Kidney capillary endothelial cell (primary cell): ENCODE data around the gene TXNRD1.
"Not testable (repeated sequence)": the region's sequence is repeated elsewhere in the genome, so short reads cannot be mapped to it uniquely, and the experiment has no call there.

Experiments
- DNase-seq: peaks from one replicate; pipeline ENCODE4 v3.0.0-alpha.2; 2018; ENCODE audit warnings: low spot score

The TXNRD1 gene

DNA sequence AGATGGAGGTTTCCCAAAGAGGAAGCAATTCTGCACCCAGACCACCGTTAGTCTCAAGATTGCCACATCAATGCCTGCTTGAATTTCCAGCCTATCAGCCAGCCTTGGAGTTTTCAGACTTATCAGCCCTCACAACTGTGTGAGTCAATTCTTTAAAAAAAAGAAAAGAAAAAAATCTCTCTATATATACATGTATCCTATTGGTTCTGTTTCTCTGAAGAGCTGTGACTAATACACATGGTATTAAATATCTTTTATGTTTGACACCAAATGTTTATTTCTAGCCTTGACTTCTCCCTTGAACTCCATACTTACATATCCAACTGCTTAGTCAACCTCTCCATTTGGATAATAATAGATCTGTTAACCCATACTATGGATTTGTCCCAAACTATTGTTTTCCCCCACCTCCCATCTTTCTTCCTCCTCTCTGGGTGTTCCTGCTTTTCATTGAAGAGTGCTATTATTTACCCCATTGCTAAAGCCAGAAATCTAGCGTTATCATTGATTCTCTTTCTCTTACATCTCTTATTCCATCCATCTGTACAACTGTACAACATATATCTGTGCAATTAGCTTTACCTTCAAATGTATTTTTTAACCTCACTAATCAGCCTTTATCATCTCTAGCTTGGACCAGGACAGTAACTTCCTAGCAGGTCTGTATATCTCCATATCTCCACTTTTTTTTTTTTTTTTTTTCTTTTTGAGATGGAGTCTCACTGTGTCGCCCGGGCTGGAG lies 65.3 kb downstream of the TXNRD1 start:
- peak; percentile 96 for DNase-seq

DNA sequence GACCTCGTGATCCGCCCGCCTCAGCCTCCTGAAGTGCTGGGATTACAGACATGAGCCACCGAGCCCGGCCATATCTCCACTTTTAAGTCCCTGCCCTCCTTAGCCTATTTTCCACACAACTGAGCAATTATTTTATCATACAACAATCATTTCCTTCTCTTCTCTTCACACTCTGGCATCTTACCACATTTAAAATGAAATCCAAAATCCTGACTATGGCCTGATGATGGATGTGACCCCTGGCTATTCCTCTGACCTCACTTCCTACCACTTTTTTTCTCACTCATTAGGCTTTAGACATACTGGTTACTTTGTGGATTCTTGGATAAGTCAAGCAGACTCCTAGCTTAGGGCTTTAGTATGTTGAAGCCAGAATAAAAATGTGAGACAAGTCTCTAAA lies 66.1 kb downstream of the TXNRD1 start:
- DNase-seq, result no peak

DNA sequence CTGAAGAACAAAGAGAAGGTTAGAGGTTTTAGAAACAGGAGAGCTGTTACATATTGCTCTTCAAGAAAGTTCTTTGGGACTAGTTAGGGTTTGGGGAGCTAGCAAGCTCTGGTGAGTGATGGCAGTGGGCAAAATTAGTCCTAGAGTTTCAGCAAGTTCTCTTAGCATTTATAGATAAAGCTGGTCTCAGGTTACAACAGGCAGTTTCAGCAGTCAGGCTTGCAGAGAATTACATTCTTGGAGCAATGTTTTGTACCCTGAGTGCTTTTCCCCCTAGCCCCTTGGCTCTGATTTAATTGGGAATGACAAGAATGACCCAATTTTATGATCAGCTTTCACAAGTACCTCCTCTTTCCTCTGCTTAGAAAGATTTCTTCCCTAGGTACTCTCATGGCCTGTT lies 66.5 kb downstream of the TXNRD1 start:
- DNase-seq, result no peak

DNA sequence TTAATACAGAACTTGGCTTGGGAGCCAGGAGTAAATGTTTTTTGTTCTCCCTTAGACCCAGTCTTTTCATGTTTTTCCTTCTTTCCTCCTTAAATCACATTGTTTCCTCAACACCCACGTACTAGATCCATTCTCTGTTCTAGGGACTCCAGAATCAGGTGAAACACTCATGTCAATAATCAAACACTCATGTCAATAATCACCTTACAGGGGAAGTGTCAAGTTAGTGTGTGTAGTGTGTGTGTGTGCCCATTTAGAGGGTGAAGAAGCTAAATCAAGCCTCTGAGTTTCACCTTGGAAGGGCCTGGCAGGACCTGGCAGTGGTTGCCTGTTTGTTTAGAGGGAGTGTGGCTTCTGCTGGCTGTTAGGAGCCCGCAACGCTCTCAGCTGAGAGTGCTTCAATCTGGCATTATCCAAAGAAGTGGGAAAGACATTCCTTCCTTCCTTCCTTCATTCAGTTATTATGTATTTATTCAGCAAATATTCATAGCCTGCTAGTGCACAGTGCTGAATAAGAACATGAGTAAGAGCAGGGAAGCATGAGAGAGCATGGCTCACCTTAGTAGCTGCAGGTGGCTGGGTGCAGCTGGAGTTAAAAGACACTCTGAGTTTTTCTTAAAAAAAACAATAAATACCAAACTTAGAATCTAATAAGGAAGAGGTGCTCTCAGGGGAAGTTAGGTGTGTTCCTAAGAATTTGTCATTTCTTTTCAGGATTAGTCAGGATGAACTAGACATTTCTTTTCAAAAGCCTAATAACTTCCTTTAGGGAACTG lies 70.3 kb downstream of the TXNRD1 start:
- DNase-seq, result peak; percentile 74

DNA sequence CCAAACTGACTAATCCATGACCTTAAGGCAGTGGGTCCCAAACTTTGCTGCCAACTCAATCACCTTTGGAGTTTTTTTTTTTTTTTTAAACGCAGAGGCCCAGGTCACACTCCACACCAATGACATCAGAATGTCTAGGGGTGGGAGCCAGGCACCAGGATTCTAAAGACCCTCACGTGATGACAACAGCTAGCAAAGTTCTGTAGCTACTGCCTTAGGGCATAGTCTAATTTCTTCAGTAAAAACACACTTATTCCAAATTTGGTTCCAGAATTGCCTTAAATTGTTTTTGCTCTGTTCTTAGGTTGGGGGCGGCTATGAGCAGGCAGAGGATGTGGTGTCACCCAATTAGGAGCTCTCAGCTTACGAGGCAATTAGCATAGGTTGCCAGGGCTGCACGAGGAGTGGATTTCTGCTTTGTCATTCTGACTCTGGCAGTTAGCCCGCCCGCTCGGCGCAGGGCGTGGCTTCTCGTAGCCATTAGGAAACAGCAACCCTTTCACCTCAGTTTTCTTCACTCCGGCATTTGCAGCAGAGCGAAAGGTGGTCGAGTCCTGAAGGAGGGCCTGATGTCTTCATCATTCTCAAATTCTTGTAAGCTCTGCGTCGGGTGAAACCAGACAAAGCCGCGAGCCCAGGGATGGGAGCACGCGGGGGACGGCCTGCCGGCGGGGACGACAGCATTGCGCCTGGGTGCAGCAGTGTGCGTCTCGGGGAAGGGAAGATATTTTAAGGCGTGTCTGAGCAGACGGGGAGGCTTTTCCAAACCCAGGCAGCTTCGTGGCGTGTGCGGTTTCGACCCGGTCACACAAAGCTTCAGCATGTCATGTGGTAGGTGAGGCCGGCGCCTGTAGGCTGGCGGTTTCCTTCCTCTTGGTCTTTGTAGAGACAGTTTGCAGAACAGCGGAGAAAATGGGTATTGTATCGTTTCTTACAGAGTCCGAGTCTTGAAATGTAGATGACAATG lies 71.2 kb downstream of the TXNRD1 start:
- peak; percentile 93 for DNase-seq

DNA sequence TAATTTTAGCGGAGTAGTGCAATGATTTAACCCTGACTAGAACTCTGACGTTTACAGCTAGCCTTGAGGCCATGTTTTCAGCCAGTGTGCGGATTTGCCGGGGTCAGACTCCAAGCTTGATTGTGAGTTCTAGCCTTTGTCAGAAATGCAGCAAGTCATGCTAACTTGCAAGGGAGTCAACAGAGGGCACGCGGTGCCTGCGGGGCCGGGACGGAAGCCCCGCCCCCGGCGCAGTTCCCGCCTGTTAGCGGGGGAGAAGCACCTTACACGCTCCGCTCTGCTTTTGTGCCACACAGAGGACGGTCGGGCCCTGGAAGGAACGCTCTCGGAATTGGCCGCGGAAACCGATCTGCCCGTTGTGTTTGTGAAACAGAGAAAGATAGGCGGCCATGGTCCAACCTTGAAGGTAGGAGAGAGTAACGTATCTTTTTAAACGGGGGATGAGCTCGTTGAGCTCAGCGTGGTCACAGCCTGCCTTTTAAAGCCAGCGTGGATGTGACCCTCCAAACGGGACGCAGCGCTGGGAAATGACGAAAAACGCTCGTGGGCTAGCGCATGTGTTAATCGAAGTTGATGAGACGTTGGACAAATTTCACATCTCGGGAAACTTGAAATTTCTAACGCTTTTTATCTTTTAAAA lies 73.2 kb downstream of the TXNRD1 start:
- peak; percentile 67 for DNase-seq

DNA sequence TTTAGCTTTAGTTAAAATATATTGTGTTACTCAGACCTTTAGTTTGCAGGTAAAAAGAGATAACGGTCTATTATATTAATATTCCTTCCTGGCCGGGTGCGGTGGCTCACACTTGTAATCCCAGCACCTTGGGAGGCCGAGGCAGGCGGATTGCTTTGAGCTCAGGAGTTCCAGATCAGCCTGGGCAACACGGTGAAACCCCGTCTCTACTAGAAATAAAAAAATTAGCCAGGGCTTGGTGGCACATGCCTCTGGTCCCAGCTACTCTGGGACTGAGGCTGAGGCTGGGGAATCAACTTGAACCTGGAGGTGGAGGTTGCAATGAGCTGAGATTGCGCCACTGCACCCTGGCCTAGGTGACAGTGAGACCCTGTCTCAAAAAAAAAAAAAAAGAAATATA lies 74.7 kb downstream of the TXNRD1 start:
- DNase-seq, result no peak

DNA sequence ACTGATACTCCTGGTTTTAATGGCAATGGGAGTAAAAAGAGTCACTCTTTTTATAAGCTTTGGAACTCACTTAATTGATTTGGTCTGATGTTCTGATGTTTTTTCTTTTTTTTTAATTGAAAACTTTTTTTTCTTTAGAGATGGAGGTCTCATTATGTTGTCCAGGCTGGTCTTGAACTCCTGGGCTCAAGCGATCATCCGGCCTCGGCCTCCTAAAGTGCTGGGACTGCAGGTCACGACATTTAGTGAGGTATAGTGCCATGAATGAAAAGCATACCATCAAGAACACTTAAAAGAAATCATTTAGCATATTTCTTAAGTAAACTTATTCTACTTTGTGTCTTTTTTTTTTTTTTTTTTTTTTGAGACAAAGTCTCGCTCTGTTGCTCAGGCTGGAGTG lies 75.3 kb downstream of the TXNRD1 start:
- no peak for DNase-seq

DNA sequence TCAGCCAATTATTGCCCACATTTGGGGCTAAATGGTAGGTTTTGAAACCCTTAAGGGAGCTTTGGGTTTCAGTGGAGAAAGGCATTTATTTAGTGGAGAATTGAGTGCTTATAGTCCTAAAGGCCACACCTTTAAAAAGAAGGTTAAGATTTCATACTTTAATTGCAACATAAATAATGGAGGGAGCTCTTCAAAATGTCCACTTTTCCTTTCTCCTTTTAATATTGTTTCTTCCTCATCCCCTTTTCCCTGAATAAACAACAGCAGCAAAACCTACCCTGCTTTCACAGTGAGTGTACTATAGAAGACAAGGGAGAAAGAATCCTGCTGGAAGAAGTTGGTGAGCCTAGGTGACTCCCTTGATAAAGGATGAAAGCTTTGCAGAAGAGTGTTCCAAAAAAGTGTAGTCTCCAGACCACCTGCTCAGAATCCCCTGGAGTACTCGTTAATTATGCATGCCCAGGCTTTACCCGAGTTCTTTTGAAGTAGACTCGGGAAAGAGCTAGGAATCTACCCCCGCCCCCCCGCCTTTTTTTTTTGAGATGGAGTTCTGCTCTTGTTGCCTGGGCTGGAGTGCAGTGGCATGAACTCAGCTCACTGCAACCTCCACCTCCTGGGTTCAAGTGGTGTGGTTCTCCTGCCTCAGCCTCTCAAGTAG lies 76.4 kb downstream of the TXNRD1 start:
- no peak for DNase-seq

DNA sequence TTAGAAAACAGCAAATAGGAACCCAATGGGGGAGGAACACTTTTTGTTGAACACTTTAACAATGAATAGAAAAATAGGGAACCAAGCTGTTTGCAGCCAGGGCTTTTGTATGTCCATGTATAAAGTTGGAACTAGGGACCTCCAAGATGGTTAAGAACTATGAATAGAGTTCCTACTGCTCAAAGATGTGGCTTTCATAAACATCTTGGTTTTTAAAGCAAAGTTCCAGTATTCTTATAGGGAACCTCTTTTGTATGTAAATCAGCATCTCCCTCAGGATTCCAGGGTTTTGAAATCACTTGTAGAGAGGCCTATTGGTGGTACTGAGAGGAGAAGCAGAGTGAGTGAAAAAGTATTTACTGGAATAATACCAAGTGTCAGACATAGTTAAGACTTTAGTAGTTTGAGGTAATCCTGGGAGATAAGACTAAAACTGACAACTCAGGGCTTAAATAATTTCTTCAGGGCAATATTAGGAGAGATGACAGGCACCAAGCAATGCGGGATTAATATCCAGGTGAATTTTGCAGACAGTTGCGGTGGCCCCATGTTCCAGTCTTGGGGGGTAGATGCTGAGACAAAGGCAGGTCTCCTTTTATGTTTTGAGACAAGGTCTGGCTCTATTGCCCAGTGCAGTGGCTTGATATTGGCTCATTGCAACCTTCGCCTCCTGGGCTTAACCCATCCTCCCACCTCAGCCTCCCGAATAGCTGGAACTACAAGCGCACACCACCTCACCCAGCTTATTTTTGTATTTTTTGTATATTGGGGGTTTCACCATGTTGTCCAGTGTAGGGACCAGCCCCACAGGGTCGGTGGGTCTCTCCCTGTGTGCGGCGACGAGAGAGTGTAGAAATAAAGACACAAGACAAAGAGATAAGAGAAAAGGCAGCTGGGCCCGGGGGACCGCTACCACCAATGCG lies 77.6 kb downstream of the TXNRD1 start:
- no peak for DNase-seq

DNA sequence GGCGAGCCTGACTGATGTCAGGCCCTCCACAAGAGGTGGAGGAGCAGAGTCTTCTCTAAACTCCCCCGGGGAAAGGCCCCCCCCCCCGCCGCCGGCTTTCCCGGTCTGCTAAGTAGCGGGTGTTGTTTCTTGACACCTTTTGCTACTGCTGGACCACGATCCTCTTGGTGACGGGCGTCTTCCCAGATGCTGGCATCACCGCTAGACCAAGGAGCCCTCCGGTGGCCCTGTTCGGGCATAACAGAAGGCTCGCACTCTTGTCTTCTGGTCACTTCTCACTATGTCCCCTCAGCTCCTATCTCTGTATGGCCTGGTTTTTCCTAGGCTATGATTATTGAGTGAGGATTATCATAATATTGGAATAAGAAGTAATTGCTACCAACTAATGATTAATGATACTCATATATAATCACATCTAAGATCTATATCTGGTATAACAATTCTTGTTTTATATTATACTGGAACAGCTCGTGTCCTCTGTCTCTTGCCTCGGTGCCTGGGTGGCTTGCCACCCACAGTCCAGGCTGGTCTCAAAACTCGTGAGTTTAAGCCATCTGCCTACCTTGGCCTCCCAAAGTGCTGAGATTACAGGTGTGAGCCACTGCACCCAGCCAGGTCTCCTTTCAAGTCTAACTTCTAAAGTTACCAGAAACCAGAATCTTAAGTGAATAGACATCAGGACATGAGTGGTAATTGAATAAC lies 78.7 kb downstream of the TXNRD1 start:
- DNase-seq, result not testable (repeated sequence)

DNA sequence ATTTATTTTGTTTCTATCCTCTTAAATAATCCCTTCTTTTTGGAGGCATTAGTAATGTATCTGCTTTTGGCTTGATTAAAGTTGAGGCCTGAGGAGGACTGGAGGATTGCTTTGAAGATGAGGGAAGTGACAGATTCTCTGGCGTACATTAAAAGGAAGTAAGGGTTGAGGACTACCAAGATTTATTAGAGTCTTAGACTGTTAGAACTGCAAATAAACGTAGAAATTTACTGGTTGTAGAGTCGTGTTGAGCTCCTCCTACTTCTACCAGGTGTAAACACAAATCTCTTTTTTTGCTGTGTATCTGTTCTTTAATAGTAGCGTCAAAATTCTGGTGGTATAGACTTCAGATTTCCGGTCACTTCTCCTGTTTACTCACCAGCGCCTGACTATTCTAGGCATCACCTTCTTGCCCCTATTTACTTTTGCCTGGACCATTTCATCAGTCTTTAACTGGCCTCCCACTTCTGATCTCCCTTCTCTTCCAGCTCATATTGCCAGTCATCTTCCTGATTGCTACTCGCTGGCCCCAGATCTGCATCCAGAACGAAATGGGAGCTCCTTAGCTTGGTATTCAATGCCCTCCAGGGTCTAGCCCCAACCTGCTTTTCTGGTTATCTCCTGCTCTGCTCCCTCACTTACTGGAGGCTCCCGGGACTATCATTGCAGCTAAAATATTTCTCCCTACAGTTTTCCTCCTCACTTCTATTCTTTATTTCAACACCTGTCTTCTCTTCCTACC lies 79.5 kb downstream of the TXNRD1 start:
- no peak for DNase-seq

DNA sequence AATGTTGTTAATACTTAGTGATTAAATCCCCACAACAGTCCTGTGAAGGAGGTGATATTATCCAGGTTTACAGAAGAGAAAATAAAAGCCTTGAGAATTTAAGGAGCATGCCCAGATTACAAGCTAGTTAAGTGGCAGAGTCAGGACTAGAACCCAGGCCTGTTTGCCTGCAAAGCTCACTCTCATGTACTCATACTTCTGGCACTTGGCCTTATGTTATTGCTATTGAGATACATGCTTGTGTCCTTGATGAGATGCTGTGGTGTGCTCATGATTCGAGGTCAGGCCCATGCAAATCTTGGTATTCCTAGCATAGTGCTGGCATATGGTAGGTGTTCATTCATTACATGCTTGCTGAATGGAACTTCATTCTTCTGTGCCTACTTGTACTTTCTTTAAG lies 80.4 kb downstream of the TXNRD1 start:
- no peak for DNase-seq

DNA sequence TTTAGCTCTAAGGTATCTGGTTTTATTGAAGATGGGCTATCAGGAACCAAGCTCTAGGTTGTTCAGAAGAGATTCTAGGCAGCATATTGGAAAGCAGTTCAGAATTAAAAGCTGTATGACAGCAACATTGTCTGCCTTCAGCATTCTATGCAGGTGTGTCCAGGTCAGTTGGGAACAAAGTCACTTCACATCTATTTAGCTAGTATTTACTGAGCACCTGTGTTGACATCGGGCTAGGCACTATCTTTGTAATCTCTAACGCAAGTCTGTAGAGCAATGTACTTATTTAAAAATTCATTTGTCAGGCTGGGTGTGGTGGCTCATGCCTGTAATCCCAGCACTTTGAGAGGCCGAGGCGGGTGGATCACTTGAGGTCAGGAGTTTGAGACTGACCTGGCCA lies 81.1 kb downstream of the TXNRD1 start:
- DNase-seq, result no peak

DNA sequence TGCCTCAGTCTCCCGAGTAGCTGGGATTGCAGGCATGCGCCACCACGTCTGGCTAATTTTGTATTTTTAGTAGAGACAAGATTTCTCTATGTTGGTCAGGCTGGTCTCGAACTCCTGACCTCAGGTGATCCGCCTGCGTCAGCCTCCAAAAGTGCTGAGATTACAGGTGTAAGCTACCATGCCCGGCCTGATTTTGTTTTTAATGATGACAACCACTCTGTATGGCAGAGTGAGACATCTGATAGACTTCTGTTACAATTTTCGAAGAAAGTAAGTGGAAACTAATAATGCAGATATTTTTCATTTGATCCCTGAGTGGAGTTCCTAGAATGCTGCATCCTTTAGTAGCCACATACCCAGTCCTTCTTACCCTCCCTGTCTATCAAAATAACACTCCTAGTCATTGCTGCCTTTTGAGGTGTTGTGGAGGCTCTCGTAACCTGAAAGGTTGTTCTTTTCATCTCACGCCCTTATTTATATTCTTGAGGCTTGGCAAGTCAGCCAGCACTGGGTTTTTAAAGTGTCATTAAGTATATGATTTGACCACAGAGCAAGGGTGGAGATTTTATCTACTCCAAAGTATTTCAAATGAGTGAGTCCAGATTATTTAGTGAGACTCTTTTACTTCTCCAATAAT lies 82.0 kb downstream of the TXNRD1 start:
- no peak for DNase-seq

DNA sequence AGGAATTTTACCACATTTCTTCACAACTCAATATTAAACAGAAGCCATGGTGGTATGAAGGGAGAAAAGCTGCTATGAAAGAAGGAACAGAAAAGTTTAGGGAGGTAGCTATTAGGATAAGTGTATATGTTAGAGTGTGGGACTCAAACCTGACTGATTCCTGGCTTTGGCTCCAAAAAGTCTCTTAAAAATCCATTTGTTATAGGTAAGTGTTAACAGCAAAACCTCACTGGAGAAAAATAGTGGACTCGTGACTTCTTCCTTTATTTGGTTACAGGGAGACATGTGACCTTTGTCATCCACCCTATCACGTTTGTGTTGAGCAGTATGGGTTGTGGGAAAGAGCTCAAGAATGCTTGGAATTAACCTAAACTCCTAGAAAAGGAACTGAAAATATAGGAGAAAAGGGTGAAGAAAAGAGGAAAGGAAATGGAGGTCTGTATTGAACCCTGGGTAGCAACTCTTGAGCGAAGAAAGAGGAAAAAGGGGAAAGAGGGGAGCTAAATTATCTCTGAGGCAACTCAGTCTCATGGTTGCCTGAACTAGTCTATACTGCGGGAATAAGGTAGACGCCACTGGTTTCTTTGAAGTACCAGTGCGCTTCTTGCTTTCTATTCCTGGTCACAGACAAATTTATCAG lies 84.4 kb downstream of the TXNRD1 start:
- DNase-seq, result no peak

DNA sequence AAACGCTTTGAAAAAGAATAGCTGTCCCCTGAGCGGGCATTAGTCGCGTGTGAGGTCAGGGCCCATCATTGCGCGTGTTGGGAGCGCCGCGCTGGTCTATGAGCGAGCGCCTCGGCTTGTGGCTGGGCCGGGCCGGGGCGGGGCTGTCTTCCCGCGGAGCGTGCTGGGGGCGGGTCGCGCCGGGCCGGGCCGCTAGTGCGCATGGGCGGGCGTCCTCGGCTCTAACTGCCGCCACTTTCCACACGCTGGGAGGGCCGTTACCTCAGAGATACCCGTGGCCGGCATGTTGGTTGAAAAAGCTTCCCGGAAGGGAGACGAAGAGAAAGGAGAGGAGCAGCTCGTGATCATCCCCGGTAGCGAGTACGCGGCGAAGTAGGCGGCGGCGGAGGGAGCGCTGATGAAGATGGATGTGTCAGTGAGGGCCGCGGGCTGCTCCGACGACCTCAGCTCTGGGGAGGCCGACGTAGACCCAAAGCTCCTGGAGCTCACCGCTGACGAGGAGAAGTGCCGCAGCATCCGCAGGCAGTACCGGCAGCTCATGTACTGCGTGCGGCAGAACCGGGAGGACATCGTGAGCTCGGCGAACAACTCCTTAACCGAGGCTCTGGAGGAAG lies 88.1 kb downstream of the TXNRD1 start, which contains the start of gene EID3:
EID3 (plus strand) TSS at position 202 of the 614 bp plus-strand sequence; CDS start at position 398, 196 bp downstream.
- DNase-seq, result peak; percentile 77
